ACC112 (cell line): ENCODE data around the gene BIK.
A peak's percentile ranks its signal among the peaks of the same experiment; 100 is the strongest.

ENCODE experiments used
- H2AFZ ChIP-seq: fragments of 200-600 bp; sonication (generic); one replicate; pipeline ENCODE4 v1.6.0; 2017; ENCODE audit warnings: antibody characterized with exemption, low read length; ENCODE audit not compliant: unreplicated experiment
- H3K27ac ChIP-seq: fragments of 200-600 bp; sonication (generic); 2 replicates; pipeline ENCODE4 v1.5.1; 2014; ENCODE audit warnings: low read depth, mild to moderate bottlenecking, antibody characterized with exemption, low read length, moderate library complexity
- H3K27me3 ChIP-seq: fragments of 200-600 bp; sonication (generic); 2 replicates; pipeline ENCODE4 v1.6.1; 2014; ENCODE audit warnings: mild to moderate bottlenecking, antibody characterized with exemption, low read length, moderate library complexity, mixed read lengths; ENCODE audit not compliant: insufficient read depth
- H3K36me3 ChIP-seq: fragments of 200-600 bp; sonication (generic); 2 replicates; pipeline ENCODE4 v1.6.1; 2016; ENCODE audit warnings: mild to moderate bottlenecking, antibody characterized with exemption, low read length, moderate library complexity, mixed read lengths; ENCODE audit not compliant: insufficient read depth
- H3K4me1 ChIP-seq: fragments of 200-600 bp; sonication (generic); one replicate; pipeline ENCODE4 v1.6.1; 2016; ENCODE audit warnings: low read length, mixed read lengths; ENCODE audit not compliant: insufficient read depth, unreplicated experiment, control insufficient read depth
- H3K4me3 ChIP-seq: fragments of 200-600 bp; sonication (generic); 2 replicates; pipeline ENCODE4 v1.5.1; 2014; ENCODE audit warnings: mild to moderate bottlenecking, low read depth, low read length
- H3K79me2 ChIP-seq: fragments of 200-600 bp; sonication (generic); one replicate; pipeline ENCODE4 v1.6.0; 2016; ENCODE audit warnings: low read length; ENCODE audit not compliant: control insufficient read depth, unreplicated experiment, insufficient read depth

BIK gene

DNA sequence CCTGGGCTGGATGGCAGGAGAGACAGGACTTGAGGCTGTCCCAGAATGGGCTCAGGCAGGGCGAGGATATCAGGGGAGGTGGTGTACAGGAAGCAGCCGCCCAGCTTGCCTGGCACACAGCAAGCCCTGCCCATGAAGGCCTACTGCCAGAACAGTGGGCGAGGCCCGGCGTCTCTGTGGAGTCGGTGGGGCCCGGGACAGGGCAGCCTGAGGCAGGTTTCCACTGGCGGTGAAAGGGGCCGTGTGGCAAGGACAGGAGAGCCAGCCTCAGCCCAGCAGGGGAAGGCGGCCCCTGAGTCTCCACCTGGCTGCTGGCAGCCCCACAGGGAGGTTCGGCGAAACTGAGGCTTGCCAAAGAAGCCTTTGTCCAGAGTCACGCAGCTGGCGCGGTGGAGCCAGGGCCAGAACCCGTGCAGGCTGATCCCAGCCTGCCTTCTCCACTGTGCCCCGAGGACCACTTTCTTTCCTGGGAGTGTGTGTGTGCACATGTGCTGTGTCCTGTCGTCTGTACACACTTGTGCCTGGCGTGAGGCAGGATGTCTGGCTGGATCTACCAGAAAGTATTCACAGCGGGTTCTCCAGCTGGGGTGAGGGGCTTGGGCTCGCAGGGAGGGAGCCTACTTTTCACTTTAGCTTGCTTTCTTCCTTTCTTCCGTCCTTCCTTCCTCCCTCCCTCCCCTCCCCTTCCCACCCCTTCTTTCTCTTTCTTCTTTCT lies 42.0 kb downstream of the BIK start:
- Histone ChIP-seq H2AFZ (no peak overlapping the region), H3K27me3 (no peaks in the 10 kb centered on the region), H3K4me3 (peak overlapping the region; percentile 91), H3K27ac (peak overlapping the region; percentile 47), H3K79me2 (peaks cover 44% of the 10 kb centered on the region), H3K4me1 (peaks cover 8% of the 10 kb centered on the region), H3K36me3 (no peaks in the 10 kb centered on the region)

DNA sequence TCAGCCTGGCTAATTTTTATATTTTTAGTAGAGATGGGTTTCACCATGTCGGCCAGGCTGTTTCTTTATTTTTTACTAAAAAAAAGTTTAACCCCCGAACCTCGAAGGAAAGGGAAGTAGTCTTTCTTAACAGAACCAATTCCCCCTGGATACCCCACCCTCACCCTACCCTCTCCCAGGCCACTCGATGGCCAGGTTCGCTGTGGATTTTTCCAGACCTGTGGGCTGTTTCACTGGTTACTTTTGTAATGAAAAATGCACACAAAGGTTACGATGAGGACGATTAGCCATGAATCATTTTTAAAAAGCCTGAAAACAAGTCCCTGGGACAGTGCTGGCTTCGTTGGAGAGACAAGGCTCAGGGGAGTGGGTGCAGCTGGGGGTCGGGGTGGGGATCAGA lies 43.3 kb downstream of the BIK start:
- Histone ChIP-seq H3K27ac (no peak overlapping the region), H2AFZ (no peak overlapping the region), H3K36me3 (no peaks in the 10 kb centered on the region), H3K4me3 (no peak overlapping the region), H3K27me3 (no peaks in the 10 kb centered on the region), H3K79me2 (peaks cover 58% of the 10 kb centered on the region), H3K4me1 (peaks cover 8% of the 10 kb centered on the region)

DNA sequence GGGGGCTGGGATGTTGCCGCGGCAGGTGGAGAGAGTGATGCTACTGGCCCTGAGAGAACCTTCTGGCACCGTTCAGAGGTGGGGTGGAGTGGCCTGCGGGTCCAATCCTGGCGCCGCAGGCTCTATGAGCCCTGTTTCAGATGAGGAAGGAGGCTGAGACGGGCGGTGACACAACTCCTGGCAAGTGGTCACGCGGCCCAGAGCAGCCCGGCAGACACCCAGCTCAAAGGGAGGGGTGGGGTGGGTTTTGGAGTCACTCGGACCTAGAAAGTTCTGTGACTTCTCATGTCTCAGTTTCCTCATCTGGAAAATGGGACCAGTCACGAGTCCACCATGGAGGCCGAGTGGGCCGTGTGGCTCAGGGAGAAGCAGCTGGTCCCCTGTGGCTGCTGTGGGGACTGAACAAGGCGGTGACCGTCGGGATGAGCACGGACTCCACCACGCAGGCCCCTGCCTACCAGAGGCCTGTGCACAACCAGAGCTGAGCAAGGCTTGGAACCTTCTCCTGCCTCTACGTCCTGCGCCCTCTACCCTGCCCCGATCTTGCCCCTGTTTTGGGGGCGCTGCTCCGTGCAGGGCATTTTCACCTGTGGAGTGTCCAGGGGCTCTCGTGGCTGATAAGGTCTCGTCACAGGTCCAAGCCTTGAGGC lies 44.5 kb downstream of the BIK start:
- Histone ChIP-seq H3K36me3 (no peaks in the 10 kb centered on the region), H3K27ac (no peak overlapping the region), H3K79me2 (peaks cover 59% of the 10 kb centered on the region), H3K4me3 (no peak overlapping the region), H3K27me3 (no peaks in the 10 kb centered on the region), H2AFZ (no peak overlapping the region), H3K4me1 (peaks cover 8% of the 10 kb centered on the region)

DNA sequence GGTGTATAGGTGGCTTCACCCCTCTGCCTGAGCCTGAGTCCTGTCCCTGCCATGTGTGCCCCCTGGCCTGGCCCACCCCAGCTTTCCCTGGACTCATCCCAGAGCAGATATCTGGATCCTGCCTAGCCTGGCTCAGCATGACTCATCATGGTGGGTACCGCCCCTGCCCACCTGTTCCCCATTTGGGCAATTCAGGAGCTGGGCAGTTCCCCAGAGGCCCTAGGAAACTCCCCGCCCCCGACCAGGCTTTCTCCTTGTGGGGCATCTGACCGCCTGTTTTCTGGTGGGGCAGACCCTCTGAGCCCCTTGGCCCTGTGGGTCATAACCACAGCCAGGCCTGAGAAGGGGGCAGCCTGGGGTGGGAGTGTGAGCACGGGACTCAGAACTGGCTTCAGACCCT lies 45.2 kb downstream of the BIK start:
- H3K36me3 ChIP-seq, result no peaks in the 10 kb centered on the region
- H3K79me2 ChIP-seq, result peaks cover 59% of the 10 kb centered on the region
- H3K4me3 ChIP-seq, result no peak overlapping the region
- H3K27ac ChIP-seq, result no peak overlapping the region
- no peaks in the 10 kb centered on the region for H3K27me3 ChIP-seq
- no peak overlapping the region for H2AFZ ChIP-seq
- peaks cover 8% of the 10 kb centered on the region for H3K4me1 ChIP-seq

DNA sequence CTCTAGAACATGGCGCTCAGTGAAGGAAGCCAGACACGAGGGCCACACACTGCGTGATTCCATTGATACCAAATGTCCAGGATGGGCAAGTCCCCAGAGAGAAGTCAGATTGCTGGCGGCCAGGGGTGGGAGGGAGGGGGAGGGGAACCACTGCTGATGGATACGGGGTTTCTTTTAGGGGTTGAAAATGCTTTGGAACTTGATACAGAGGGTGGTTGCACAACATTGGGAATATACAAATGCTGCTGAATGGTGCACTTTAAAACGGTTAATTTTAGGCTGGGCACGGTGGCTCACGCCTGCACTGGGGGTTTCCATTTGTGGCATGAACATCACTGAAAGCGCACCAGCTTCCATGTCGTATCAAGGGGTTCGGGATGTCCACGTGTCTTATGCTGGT lies 45.9 kb downstream of the BIK start:
- H3K4me1 ChIP-seq, result peaks cover 8% of the 10 kb centered on the region
- peaks cover 59% of the 10 kb centered on the region for H3K79me2 ChIP-seq
- H3K27me3 ChIP-seq, result no peaks in the 10 kb centered on the region
- H3K36me3 ChIP-seq, result no peaks in the 10 kb centered on the region
- no peak overlapping the region for H3K4me3 ChIP-seq
- H3K27ac ChIP-seq, result no peak overlapping the region
- no peak overlapping the region for H2AFZ ChIP-seq

DNA sequence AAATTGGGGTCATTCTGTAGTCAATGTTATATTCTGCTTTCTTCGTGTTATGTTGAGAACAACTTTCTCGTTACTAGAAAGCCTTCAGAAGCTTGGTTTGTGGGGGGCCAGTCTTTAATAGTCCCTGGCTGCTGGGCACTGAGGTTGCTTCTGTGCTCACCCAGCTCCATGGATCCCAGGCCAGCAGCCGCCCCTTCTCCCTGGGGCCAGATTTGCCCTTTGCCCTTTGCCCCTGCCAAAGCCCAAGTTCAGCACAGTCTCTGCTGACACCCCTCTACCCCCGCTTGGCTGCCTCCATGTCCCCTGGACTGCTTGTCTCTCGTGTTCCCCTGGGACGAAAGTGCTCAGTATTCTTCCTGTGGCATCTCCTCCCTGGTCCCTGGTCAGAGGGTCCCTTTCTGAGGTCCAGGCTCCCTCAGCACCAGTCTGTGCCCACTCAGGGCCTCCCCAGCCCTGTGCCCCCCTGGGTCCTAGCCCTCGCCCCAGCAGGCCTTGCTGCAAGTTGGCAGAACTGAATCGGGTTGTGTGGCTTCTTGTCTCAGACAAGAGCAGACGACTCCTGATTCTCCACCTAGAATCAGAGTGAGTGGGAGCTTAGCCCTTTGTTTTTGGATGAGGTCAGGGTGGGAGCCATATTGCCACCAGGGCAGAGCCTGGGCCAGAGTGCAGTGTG lies 47.5 kb downstream of the BIK start:
- Histone ChIP-seq H3K36me3 (no peaks in the 10 kb centered on the region), H2AFZ (no peak overlapping the region), H3K4me1 (peaks cover 8% of the 10 kb centered on the region), H3K79me2 (peaks cover 44% of the 10 kb centered on the region), H3K4me3 (no peak overlapping the region), H3K27me3 (no peaks in the 10 kb centered on the region), H3K27ac (no peak overlapping the region)

DNA sequence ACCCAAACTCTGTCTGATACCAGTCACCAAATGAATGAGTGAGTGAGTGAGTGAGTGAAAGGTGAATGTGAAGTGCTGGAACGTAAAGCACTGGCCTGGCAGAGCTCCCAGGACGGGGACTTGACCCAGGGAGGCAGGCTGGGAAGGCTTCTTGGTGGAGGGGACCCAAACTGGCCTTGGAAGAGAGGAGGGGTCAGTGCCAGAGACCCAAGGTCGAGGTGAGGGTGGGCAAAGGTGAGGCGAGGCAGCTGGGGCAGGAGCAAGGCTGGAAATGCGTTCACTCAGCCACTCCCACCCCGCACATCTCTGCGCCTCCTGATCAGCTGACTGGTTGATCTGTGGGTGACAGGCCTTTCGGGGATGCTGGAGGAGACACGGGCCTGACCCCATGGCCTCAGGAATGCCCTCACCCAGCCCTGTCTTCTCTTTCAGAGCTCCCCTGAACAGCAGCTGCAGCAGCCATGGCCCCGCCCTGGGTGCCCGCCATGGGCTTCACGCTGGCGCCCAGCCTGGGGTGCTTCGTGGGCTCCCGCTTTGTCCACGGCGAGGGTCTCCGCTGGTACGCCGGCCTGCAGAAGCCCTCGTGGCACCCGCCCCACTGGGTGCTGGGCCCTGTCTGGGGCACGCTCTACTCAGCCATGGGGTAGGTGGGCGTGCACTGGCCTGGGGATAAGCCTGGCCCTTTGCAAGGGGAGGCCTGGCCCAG lies 48.4 kb downstream of the BIK start:
- Histone ChIP-seq H3K27me3 (no peaks in the 10 kb centered on the region), H3K27ac (no peak overlapping the region), H2AFZ (no peak overlapping the region), H3K4me3 (no peak overlapping the region), H3K79me2 (peaks cover 40% of the 10 kb centered on the region), H3K4me1 (peaks cover 6% of the 10 kb centered on the region), H3K36me3 (no peaks in the 10 kb centered on the region)

DNA sequence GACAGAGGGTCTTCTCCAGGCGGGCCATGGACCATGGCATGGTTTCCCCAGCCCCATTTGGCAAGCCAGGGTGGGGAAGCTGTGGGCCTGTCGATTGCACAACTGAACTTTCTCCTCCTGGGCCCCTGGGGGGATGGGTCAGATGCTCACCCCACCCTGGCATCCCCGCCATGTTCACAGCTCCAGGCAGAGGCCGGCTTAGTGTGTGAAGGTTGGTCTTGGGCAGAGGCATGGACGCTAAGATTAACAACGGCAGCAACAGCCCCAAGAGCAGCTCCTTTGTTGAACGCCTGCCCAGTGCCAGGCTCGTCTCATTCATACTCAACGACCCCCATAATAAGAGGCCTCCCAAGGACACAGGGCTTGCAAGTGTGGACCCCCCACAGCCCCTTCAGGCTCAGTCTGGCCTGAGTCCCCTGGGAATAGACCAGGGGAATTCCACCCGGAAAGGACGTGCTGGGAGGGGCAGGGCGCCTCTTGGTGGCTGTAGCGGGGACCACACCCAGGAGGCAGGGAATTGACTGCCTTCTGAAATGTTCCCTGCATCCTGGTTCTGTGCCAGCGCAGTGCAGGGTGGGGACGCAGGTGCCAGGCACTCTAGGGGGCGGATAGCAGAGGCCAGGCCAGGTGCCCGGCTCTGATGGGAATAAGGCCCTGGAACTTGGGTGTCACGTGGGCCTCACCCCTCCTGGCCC lies 49.1 kb downstream of the BIK start:
- Histone ChIP-seq H3K36me3 (no peaks in the 10 kb centered on the region), H3K27ac (no peak overlapping the region), H2AFZ (no peak overlapping the region), H3K4me1 (peaks cover 5% of the 10 kb centered on the region), H3K4me3 (no peak overlapping the region), H3K27me3 (no peaks in the 10 kb centered on the region), H3K79me2 (peaks cover 34% of the 10 kb centered on the region)

DNA sequence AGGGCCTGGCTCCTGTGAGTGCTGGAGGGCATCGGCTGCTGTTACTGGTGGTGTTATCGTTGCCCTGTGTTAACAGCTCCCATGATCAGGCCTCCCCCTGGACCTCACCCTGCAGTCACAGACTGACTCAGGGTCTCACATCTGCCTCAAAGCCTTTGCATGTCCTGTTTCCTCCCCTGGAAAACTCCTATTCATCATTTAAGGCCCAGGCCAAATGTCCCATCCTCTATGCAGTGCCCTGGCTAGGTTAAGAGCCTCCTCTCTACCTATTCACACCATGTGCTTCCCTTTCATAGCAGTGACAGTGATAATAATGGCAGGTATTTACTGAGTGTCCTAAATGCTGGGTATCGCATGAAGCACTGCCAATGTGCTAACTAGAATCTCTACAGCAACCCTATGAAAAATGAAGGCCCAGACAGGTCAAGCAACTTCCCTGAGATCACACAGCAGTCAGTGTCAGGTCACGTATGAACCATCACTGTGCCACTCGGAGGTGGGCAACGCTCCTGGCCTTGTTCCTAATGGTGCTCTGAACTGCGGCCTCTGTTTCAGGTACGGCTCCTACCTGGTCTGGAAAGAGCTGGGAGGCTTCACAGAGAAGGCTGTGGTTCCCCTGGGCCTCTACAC lies 50.1 kb downstream of the BIK start:
- Histone ChIP-seq H3K79me2 (peaks cover 26% of the 10 kb centered on the region), H3K4me1 (peaks cover 2% of the 10 kb centered on the region), H3K27ac (no peak overlapping the region), H3K36me3 (no peaks in the 10 kb centered on the region), H3K4me3 (no peak overlapping the region), H3K27me3 (no peaks in the 10 kb centered on the region), H2AFZ (no peak overlapping the region)
